Bronchial epithelial cell (primary cell): ENCODE results near the gene SAMD4A. TPM values are rescaled to one million over a fixed set of nuclear protein-coding genes. Genes with fewer than 3 reads are reported as not detected.
A peak's percentile ranks its signal among the peaks of the same experiment; 100 is the strongest.

ENCODE experiments used
- DNase-seq: peaks from one replicate; pipeline ENCODE4 v3.0.0-alpha.2; 2010; ENCODE audit warnings: low read depth
- FAIRE-seq: peaks from 2 replicates; lab custom pipeline; 2011; peaks lifted over from hg19 to GRCh38; lab: Jason Lieb, UNC
- H3K27me3 ChIP-seq: 2 replicates; pipeline ENCODE4 v1.5.1; 2011; ENCODE audit warnings: low read length; ENCODE audit not compliant: control insufficient read depth, insufficient read depth
- H3K36me3 ChIP-seq: 2 replicates; pipeline ENCODE4 v1.5.1; 2011; ENCODE audit warnings: low read length; ENCODE audit not compliant: control insufficient read depth, insufficient read depth
- H3K4me3 ChIP-seq: 2 replicates; pipeline ENCODE4 v1.5.1; 2011; ENCODE audit warnings: mild to moderate bottlenecking, low read depth, low read length, control low read depth
- total RNA-seq: library from RNA; depleted of rRNA; stranded (reverse); fragments of >200 nt; gene quantifications from 2 replicates; pipeline ENCODE4 v1.2.1, GENCODE V29; 2014
- TF ChIP-seq, protein P1 (sequence below): IDR thresholded peaks from 2 replicates; pipeline ENCODE4 v1.5.1; 2011; ENCODE audit warnings: mild to moderate bottlenecking, moderate library complexity, low read length, control low read depth, inconsistent platforms; ENCODE audit not compliant: insufficient read depth, severe bottlenecking

Gene SAMD4A
- total RNA-seq, 1 donor from 2014 or later: 13.4 TPM

DNA sequence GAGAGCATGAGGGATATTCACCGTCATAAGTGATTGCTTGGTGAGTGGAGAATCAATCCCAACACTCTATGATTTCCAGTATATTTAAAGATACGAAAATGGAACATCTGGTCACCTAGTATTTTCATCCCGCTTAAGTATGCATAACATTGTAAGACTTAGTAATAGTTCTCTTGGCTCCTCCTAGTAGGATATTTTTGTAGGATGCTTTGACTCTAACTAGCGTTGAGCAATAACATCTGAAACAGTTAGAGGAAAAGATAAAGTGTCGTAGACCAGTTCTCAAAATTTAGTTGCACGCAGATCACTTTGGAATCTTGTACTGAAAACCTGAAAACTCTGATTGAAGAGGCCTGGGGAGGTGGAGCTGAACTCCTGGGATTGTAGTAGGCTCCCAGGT lies 7.6 kb downstream of the SAMD4A start:
- no peak overlapping the region for H3K4me3 ChIP-seq
- peaks cover 3% of the 10 kb centered on the region for H3K36me3 ChIP-seq
- H3K27me3 ChIP-seq: no peaks in the 10 kb centered on the region
- FAIRE-seq: no peak
- DNase-seq: no peak
- TF ChIP-seq, protein P1, sequence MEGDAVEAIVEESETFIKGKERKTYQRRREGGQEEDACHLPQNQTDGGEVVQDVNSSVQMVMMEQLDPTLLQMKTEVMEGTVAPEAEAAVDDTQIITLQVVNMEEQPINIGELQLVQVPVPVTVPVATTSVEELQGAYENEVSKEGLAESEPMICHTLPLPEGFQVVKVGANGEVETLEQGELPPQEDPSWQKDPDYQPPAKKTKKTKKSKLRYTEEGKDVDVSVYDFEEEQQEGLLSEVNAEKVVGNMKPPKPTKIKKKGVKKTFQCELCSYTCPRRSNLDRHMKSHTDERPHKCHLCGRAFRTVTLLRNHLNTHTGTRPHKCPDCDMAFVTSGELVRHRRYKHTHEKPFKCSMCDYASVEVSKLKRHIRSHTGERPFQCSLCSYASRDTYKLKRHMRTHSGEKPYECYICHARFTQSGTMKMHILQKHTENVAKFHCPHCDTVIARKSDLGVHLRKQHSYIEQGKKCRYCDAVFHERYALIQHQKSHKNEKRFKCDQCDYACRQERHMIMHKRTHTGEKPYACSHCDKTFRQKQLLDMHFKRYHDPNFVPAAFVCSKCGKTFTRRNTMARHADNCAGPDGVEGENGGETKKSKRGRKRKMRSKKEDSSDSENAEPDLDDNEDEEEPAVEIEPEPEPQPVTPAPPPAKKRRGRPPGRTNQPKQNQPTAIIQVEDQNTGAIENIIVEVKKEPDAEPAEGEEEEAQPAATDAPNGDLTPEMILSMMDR: no peak

DNA sequence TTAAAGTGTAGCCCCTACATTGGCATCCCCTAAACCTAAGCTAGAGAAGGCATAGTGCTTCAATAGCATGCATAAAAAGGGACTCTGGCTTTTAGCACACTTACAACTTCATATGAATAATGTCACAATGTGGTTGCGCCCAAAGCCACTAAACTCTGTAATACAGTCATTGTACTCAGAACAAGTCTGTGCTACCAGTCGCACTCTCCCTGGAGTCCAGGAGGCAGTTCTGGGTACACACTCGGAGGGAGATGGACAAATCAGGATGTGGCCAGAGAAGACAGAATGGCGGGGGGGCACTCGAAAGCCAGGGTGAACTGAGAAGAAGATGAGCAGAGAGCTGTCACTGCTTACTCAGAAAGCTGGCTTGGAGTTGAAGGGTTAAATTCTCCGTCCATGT lies 10.6 kb downstream of the SAMD4A start:
- DNase-seq (no peak), FAIRE-seq (no peak)
- TF ChIP-seq, protein P1: no peak
- Histone ChIP-seq H3K27me3 (no peaks in the 10 kb centered on the region), H3K4me3 (no peak overlapping the region), H3K36me3 (peaks cover 3% of the 10 kb centered on the region)

DNA sequence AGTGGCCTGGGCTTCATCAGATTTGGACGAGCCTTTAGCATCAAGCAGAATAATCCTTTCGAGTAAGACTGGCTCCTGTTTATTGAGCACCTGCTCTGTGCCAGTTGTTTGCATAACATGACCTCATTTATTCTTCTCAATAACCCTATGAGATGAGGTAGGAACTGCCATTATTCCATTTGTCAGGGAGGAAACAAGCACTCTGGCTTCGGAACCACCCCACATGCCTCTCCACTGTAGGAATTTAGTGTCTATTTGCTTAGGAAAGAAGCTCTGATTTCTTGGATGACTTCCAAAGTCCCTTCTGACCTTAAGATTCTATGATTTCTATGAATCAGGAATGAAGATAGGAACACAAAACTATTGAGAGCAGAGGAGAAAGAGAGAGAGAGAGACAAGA lies 11.0 kb downstream of the SAMD4A start:
- H3K4me3 ChIP-seq: no peak overlapping the region
- H3K36me3 ChIP-seq: peaks cover 3% of the 10 kb centered on the region
- no peak for DNase-seq
- TF ChIP-seq, protein P1: no peak
- no peaks in the 10 kb centered on the region for H3K27me3 ChIP-seq
- no peak for FAIRE-seq

DNA sequence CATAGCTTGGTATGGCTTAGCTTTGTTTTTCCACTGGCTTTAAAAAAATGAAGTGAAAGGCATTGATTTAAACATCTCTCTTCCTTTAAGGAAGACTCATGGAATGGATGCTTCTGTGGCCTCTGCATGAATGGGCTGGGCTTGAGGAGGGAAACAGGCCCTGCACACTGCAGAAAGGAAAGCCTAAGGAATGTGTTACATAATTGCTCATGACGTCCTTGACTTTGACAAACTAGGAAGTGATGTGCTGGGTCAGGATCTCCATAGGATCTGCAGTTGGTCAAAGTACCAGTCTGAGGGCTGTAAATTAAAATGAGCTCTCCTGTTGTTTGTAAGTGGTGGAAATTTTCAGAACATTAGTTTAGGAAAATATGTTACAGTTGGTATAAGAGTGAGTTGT lies 12.7 kb downstream of the SAMD4A start:
- Histone ChIP-seq H3K4me3 (no peak overlapping the region), H3K27me3 (no peaks in the 10 kb centered on the region), H3K36me3 (peaks cover 3% of the 10 kb centered on the region)
- FAIRE-seq (no peak), DNase-seq (peak; percentile 32)
- TF ChIP-seq, protein P1: no peak

DNA sequence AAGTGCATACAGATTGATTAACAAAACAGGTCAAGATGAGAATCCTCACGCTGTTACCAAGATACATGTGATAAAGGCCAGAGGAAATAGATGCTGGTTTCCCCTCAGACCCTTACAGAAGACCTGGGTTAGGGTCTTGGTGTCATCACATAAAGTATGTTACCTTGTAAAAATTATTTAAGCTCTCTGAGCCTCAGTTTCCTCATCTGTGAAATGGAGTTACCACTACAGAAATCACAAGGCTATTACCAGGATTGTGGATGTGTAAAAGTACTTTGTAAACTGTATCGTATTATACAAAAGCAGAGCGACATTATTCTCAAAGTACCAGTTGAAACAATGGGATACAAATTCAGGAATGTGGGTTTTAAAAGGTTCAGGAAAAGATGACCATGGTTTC lies 14.0 kb downstream of the SAMD4A start:
- DNase-seq: no peak
- Histone ChIP-seq H3K27me3 (no peaks in the 10 kb centered on the region), H3K4me3 (no peak overlapping the region), H3K36me3 (peaks cover 3% of the 10 kb centered on the region)
- TF ChIP-seq, protein P1: no peak
- no peak for FAIRE-seq

DNA sequence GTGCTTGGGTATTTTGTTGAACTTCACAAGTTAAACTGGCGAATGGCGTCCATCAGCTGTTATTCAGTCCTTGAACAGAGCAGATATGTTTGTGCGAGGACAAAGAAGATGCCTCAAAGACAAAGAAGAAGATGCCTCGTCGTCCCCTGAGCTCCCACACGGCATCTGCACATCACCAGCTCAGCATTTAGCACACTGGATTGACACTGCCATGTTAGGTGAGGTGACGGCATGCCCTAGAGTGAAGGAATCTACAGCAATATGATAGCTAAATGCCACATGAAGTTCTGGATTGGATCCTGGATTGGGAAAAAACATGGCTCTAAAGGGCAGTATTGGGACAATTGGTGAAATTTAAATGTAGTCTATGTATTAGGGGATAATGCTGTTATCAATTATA lies 15.4 kb downstream of the SAMD4A start:
- DNase-seq (no peak), FAIRE-seq (no peak)
- Histone ChIP-seq H3K4me3 (no peak overlapping the region), H3K36me3 (no peaks in the 10 kb centered on the region), H3K27me3 (no peaks in the 10 kb centered on the region)
- TF ChIP-seq, protein P1: no peak
